CD4-positive, alpha-beta T cell treated with Interleukin-2 at 100 ng/mL for 4 hours (primary cell): ENCODE measurements around the gene SLC9A9.
"Not testable (repeated sequence)": the region's sequence is repeated elsewhere in the genome, so short reads cannot be mapped to it uniquely, and the experiment has no call there.

Experiments used
- DNase-seq: peaks from one replicate; pipeline ENCODE4 v3.0.0-alpha.2; 2020; ENCODE audit warnings: low spot score

The SLC9A9 gene

GRCh38 chr3:143755978-143756377, 92.3 kb downstream of the SLC9A9 start:
- DNase-seq = no peak

GRCh38 chr3:143754090-143754489, 94.2 kb downstream of the SLC9A9 start:
- no peak for DNase-seq

- no peak for DNase-seq
Observed at GRCh38 chr3:143753456-143753855, 94.8 kb downstream of the SLC9A9 start.

GRCh38 chr3:143753006-143753405, 95.3 kb downstream of the SLC9A9 start:
- no peak for DNase-seq

- peak; percentile 25 for DNase-seq
Observed at GRCh38 chr3:143751643-143752178, 96.6 kb downstream of the SLC9A9 start.

- no peak for DNase-seq
Observed at GRCh38 chr3:143750841-143751240, 97.4 kb downstream of the SLC9A9 start.

- DNase-seq = no peak
Observed at GRCh38 chr3:143749926-143750325, 98.3 kb downstream of the SLC9A9 start.

- DNase-seq = no peak
Observed at GRCh38 chr3:143737065-143737464, 111.2 kb downstream of the SLC9A9 start.

GRCh38 chr3:143736205-143736997, 111.9 kb downstream of the SLC9A9 start:
- DNase-seq = no peak

- DNase-seq = no peak
Observed at GRCh38 chr3:143731776-143732175, 116.5 kb downstream of the SLC9A9 start.

- DNase-seq = no peak
Observed at GRCh38 chr3:143731320-143731719, 116.9 kb downstream of the SLC9A9 start.

GRCh38 chr3:143727391-143727790, 120.9 kb downstream of the SLC9A9 start:
- DNase-seq = no peak

- no peak for DNase-seq
Observed at GRCh38 chr3:143726727-143727126, 121.5 kb downstream of the SLC9A9 start.

GRCh38 chr3:143720381-143720780, 127.9 kb downstream of the SLC9A9 start:
- DNase-seq = no peak

GRCh38 chr3:143718463-143718862, 129.8 kb downstream of the SLC9A9 start:
- no peak for DNase-seq

- no peak for DNase-seq
Observed at GRCh38 chr3:143716731-143717130, 131.5 kb downstream of the SLC9A9 start.

GRCh38 chr3:143712522-143712921, 135.7 kb downstream of the SLC9A9 start:
- DNase-seq = no peak

- DNase-seq = no peak
Observed at GRCh38 chr3:143707848-143708247, 140.4 kb downstream of the SLC9A9 start.

- DNase-seq = no peak
Observed at GRCh38 chr3:143700431-143700975, 147.8 kb downstream of the SLC9A9 start.

GRCh38 chr3:143699424-143699823, 148.8 kb downstream of the SLC9A9 start:
- DNase-seq = no peak

- DNase-seq = no peak
Observed at GRCh38 chr3:143698682-143699303, 149.5 kb downstream of the SLC9A9 start.

- no peak for DNase-seq
Observed at GRCh38 chr3:143697975-143698374, 150.3 kb downstream of the SLC9A9 start.

GRCh38 chr3:143695333-143695732, 152.9 kb downstream of the SLC9A9 start:
- not testable (repeated sequence) for DNase-seq
